Central memory CD8-positive, alpha-beta T cell (primary cell): ENCODE results near the gene CCDC149.

Experiments used
- ATAC-seq: fragments of 150-1000 bp; cut with Tn5 transposase; replicated peaks from 2 replicates; pipeline ENCODE4 v1.10.0; 2022; ENCODE audit warnings: mild to moderate bottlenecking, moderate FRiP score, moderate number of reproducible peaks; ENCODE audit not compliant: poor library complexity, severe bottlenecking; ENCODE audit errors: extremely low read depth
- DNase-seq, 2 donors: peaks; one replicate each; pipeline ENCODE4 v3.0.0; 2021; ENCODE audit warnings: low spot score in 2 of 2
- H3K27ac Mint-ChIP-seq: one replicate; pipeline ENCODE4 v1.8.0; 2022; ENCODE audit warnings: low read depth, mild to moderate bottlenecking, moderate library complexity, mixed read lengths
- H3K27me3 Mint-ChIP-seq: one replicate; pipeline ENCODE4 v1.8.0; 2022; ENCODE audit warnings: mixed read lengths
- H3K36me3 Mint-ChIP-seq: one replicate; pipeline ENCODE4 v1.8.0; 2022; ENCODE audit warnings: mild to moderate bottlenecking, moderate library complexity, mixed read lengths; ENCODE audit not compliant: insufficient read depth
- H3K4me1 Mint-ChIP-seq: one replicate; pipeline ENCODE4 v1.8.0; 2022; ENCODE audit warnings: mixed read lengths
- H3K4me3 Mint-ChIP-seq: one replicate; pipeline ENCODE4 v1.8.0; 2022; ENCODE audit warnings: mild to moderate bottlenecking, moderate library complexity, mixed read lengths
- H3K9me3 Mint-ChIP-seq: one replicate; pipeline ENCODE4 v1.8.0; 2022; ENCODE audit warnings: mixed read lengths

Gene CCDC149

GRCh38 chr4:24930151-24930550 is 17.3 kb upstream of the CCDC149 start:
- DNase-seq (no peak), ATAC-seq (no peak)
- no peaks in the 10 kb centered on the region for H3K36me3 Mint-ChIP-seq
- no peaks in the 10 kb centered on the region for H3K27me3 Mint-ChIP-seq
- H3K9me3 Mint-ChIP-seq = peaks cover 8% of the 10 kb centered on the region
- H3K4me1 Mint-ChIP-seq = no peaks in the 10 kb centered on the region
- no peak overlapping the region for H3K27ac Mint-ChIP-seq
- no peak overlapping the region for H3K4me3 Mint-ChIP-seq

DNA sequence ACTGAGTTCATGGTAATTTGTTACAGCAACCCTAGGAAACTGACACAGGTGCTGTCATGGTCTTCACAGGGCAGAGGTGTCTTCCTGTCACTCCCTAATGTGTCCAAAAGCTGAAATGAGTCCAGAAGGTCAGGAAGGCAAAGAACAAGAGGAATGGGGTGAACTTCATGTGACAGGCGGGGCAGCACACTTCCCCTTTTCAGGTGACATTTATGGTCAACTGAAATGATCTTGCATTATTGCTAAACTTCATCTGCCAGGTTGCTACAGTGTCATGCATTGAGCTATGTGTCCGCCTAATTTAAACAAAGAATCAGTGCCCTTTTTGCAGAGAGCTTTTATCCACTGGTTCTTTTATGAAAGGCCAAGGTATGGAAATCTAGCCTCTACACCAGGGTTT is 15.9 kb upstream of the CCDC149 start:
- Mint-ChIP-seq H3K4me1 (no peaks in the 10 kb centered on the region), H3K27me3 (no peaks in the 10 kb centered on the region), H3K36me3 (no peaks in the 10 kb centered on the region), H3K27ac (no peak overlapping the region), H3K9me3 (no peaks in the 10 kb centered on the region), H3K4me3 (no peak overlapping the region)
- DNase-seq (no peak), ATAC-seq (no peak)

DNA sequence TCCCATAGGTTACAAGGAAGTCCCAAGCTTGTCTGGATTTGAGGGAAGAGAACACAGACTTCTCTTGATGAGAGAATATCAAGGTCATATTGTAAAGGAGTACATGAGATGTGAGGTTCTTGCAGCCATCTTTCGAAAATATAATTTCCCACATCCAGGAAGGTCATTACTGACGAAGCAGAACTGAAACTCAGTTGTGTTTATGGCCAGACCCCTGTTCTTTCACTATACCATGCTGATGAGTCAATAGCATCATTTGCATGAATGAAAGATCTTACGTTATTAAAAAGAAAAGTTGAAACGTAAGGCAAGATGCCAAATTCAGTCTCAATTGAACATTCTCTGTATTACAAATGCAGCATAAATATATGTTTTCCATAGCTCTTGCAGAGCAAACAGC is 14.2 kb upstream of the CCDC149 start:
- Mint-ChIP-seq H3K4me3 (no peak overlapping the region), H3K27ac (no peak overlapping the region), H3K9me3 (no peaks in the 10 kb centered on the region), H3K36me3 (no peaks in the 10 kb centered on the region), H3K27me3 (peaks cover 10% of the 10 kb centered on the region), H3K4me1 (no peaks in the 10 kb centered on the region)
- no peak for ATAC-seq
- no peak for DNase-seq

GRCh38 chr4:24924309-24924781 is 11.5 kb upstream of the CCDC149 start:
- Mint-ChIP-seq H3K4me1 (no peaks in the 10 kb centered on the region), H3K9me3 (peaks cover 4% of the 10 kb centered on the region), H3K27me3 (peaks cover 10% of the 10 kb centered on the region), H3K4me3 (no peak overlapping the region), H3K27ac (no peak overlapping the region), H3K36me3 (no peaks in the 10 kb centered on the region)
- no peak for ATAC-seq
- no peak for DNase-seq

DNA sequence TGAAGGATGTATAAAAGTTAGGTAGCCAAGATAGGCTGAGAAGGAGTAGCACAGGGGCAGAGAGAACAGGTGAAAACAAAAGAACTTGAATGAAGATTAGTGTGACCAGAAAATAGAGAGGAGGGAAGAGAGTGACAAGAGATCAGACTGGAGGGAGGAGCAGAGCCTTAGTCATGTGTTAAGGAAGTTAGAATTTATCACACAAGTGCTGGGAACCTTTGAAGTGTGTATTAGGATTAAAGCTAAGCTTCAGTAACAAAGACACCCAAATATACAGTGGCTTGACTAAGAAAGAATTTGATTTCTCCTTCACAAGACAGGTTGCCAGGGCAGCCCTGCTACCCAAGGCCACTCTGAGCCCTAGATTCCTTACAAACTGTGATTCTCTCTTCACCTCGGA is 10.7 kb upstream of the CCDC149 start:
- H3K4me3 Mint-ChIP-seq = no peak overlapping the region
- H3K4me1 Mint-ChIP-seq = no peaks in the 10 kb centered on the region
- DNase-seq (no peak), ATAC-seq (no peak)
- peaks cover 7% of the 10 kb centered on the region for H3K9me3 Mint-ChIP-seq
- H3K27me3 Mint-ChIP-seq = peaks cover 10% of the 10 kb centered on the region
- no peak overlapping the region for H3K27ac Mint-ChIP-seq
- no peaks in the 10 kb centered on the region for H3K36me3 Mint-ChIP-seq

- Mint-ChIP-seq H3K27ac (no peak overlapping the region), H3K27me3 (peaks cover 11% of the 10 kb centered on the region), H3K9me3 (peaks cover 7% of the 10 kb centered on the region), H3K4me1 (no peaks in the 10 kb centered on the region), H3K4me3 (no peak overlapping the region), H3K36me3 (no peaks in the 10 kb centered on the region)
- DNase-seq = no peak
- ATAC-seq = no peak
These were observed 10.2 kb upstream of the CCDC149 start for GRCh38 chr4:24923002-24923401.

GRCh38 chr4:24922416-24922815 is 9.6 kb upstream of the CCDC149 start:
- H3K4me1 Mint-ChIP-seq = no peaks in the 10 kb centered on the region
- ATAC-seq = no peak
- H3K9me3 Mint-ChIP-seq = peaks cover 7% of the 10 kb centered on the region
- DNase-seq = no peak
- no peak overlapping the region for H3K4me3 Mint-ChIP-seq
- no peak overlapping the region for H3K27ac Mint-ChIP-seq
- H3K36me3 Mint-ChIP-seq = no peaks in the 10 kb centered on the region
- H3K27me3 Mint-ChIP-seq = peaks cover 17% of the 10 kb centered on the region

- Mint-ChIP-seq H3K27ac (no peak overlapping the region), H3K4me1 (no peaks in the 10 kb centered on the region), H3K4me3 (no peak overlapping the region), H3K9me3 (peaks cover 7% of the 10 kb centered on the region), H3K27me3 (peaks cover 26% of the 10 kb centered on the region), H3K36me3 (no peaks in the 10 kb centered on the region)
- DNase-seq = no peak
- ATAC-seq = no peak
These were observed 8.6 kb upstream of the CCDC149 start for GRCh38 chr4:24921491-24921890.

GRCh38 chr4:24920008-24920407 is 7.2 kb upstream of the CCDC149 start:
- ATAC-seq = no peak
- Mint-ChIP-seq H3K4me3 (no peak overlapping the region), H3K9me3 (peaks cover 7% of the 10 kb centered on the region), H3K27me3 (peaks cover 40% of the 10 kb centered on the region), H3K36me3 (no peaks in the 10 kb centered on the region), H3K27ac (no peak overlapping the region), H3K4me1 (no peaks in the 10 kb centered on the region)
- DNase-seq = no peak

DNA sequence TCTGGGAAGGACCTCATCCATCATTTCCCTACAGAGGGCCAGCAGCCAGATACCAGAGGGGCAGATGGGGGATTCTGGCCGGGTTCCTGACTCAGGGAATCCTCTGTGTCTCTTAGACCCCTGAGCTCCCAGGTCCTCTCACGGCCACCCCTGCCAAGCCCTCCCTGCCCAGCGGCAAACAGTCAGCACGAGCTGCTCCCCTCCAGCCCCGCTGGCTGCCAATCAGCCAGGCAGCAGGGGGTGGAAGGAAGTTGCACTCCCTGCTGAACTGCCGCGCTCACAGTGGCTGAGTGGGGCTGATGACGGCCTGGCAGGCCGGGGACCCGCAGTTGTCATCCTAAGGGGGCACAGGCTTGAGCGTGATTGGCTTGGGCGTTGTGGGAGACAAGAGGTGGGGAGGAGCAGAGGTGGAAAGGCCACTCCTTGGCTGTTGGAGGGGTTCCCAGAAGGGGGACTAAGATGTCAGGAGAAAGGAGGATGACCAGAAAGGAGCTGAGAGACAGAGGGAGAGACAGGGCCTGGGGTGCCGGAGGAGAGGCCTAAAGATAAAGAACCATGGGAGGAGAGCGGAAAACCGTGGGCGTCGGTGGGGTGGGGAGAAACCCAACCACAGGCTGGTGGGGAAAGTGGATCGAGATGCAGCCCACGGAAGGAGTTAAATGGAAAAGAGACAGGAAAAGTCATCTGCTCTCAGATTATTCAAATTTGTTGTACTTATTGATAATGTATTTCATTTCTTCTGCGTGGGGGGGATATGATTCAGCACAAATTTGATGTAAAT is 4.4 kb upstream of the CCDC149 start:
- H3K9me3 Mint-ChIP-seq = peaks cover 7% of the 10 kb centered on the region
- no peak overlapping the region for H3K4me3 Mint-ChIP-seq
- H3K27me3 Mint-ChIP-seq = peaks cover 49% of the 10 kb centered on the region
- DNase-seq = no peak
- no peak for ATAC-seq
- H3K27ac Mint-ChIP-seq = no peak overlapping the region
- no peaks in the 10 kb centered on the region for H3K4me1 Mint-ChIP-seq
- H3K36me3 Mint-ChIP-seq = no peaks in the 10 kb centered on the region

DNA sequence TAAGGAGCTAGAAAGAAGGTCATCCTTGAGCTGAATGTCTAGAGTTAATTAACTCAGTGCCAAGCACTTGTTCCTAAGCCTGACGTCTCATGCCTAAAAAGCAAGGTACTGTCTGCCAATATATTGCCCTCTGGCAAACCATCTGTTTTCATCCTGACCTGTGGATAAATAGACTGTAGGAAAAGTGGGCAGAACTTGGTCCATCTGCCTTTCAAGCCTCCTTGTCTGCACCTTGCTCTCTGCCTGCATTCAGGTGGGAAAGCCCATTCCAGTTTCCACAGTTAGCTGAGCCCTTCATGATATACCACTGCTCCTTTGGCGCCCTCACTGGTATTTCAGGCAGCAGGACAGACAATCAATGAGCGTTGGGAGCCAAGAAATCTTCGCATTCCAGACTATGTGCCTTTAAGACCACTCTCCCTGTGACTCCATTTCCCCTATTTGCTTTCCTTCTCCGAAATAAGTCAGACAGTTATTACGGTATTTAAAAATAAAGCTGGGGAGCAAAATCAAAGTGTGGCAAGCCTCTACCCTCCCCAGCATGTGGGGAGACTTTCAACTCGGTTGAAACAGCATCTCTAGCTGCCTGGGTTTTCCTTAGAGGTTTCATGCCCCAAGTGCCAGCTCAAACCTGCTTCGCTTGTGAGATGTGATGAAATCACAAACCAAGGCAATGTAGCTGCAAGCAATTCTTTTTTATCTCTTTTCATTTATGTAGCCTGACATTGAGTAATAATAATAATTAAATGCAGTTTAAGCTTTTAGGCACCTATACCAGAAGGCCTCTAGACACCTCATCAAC is 2.5 kb upstream of the CCDC149 start:
- Mint-ChIP-seq H3K27ac (no peak overlapping the region), H3K36me3 (no peaks in the 10 kb centered on the region), H3K27me3 (peaks cover 68% of the 10 kb centered on the region), H3K4me3 (no peak overlapping the region), H3K4me1 (no peaks in the 10 kb centered on the region), H3K9me3 (peaks cover 12% of the 10 kb centered on the region)
- DNase-seq = no peak
- ATAC-seq = no peak

DNA sequence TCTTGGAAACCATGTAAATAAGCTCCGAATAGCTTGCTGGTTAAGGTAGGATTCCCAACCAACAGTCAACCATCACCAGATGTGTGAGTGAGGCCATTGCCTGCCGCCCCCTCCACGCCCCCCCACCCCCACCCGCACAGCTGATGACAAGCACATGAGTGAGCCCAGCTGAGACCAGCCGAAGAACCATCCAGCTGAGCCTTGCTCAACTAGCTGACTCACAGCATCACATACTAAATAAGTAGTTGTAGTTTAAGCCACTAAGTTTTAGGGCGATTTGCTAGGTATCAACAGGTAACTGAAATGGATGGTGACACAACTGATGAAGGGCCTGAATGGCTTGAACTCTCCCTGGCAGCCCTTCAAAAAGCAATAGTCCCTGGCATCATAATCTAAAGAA is 1.6 kb upstream of the CCDC149 start:
- no peaks in the 10 kb centered on the region for H3K4me1 Mint-ChIP-seq
- H3K27me3 Mint-ChIP-seq = peaks cover 71% of the 10 kb centered on the region
- no peaks in the 10 kb centered on the region for H3K36me3 Mint-ChIP-seq
- no peak overlapping the region for H3K27ac Mint-ChIP-seq
- ATAC-seq (no peak), DNase-seq (no peak)
- H3K4me3 Mint-ChIP-seq = no peak overlapping the region
- peaks cover 18% of the 10 kb centered on the region for H3K9me3 Mint-ChIP-seq

GRCh38 chr4:24913119-24913485 is 260 bp upstream of the CCDC149 start:
- ATAC-seq (no peak), DNase-seq (no peak)
- H3K9me3 Mint-ChIP-seq = peaks cover 14% of the 10 kb centered on the region
- H3K27ac Mint-ChIP-seq = no peak overlapping the region
- no peaks in the 10 kb centered on the region for H3K4me1 Mint-ChIP-seq
- H3K36me3 Mint-ChIP-seq = no peaks in the 10 kb centered on the region
- H3K4me3 Mint-ChIP-seq = peak overlapping the region; percentile 17
- H3K27me3 Mint-ChIP-seq = peaks cover 71% of the 10 kb centered on the region
